ENCODE measurements around the gene KLHDC8A.
"Not testable (repeated sequence)": the region's sequence is repeated elsewhere in the genome, so short reads cannot be mapped to it uniquely, and the experiment has no call there.

Gene KLHDC8A

DNA sequence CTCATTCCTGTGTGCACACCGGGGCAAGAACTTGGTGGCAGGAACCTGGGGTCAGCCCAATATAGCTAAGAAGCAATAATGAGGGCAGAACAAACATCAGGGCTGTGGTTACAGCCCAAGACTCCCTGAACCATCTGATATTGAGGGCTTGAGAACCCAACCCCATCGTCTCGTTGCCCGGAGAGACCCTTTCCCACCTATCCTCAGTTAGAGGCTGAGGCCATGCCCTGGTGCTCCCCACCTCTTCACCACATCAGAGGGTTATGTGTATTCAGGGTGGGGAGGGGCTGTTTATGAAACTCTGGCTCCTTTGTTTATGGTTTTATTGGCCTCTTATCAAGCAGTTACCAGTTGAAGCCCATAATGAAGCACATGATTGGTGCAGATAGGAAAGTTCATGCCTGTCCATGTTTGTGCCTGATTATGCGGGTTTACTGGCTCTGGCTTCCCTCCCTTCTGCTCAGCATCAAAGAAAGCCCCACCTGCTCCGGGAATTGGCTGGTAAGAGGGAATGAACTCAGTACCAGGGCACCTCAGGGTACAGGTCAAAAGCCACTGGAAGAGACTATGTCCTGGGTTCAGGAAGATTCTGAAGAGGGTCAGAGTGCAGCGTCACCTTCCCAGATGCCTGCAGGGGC, 49.7 kb downstream of the KLHDC8A start:
- Mint-ChIP-seq H3K36me3 (peaks cover 17% of the 10 kb centered on the region), H3K27ac (peak overlapping the region; percentile 81), H3K27me3 (no peaks in the 10 kb centered on the region), H3K9me3 (ENCODE audit: low read depth) (no peaks in the 10 kb centered on the region), H3K4me3 (no peak overlapping the region), H3K4me1 (ENCODE audit: low read depth) (peaks cover 68% of the 10 kb centered on the region)

- no peaks in the 10 kb centered on the region for H3K9me3 Mint-ChIP-seq (ENCODE audit: low read depth)
- peak overlapping the region; percentile 85 for H3K27ac Mint-ChIP-seq
- H3K4me1 Mint-ChIP-seq (ENCODE audit: low read depth) = peaks cover 55% of the 10 kb centered on the region
- H3K36me3 Mint-ChIP-seq = peaks cover 15% of the 10 kb centered on the region
- H3K27me3 Mint-ChIP-seq = no peaks in the 10 kb centered on the region
- H3K4me3 Mint-ChIP-seq = no peak overlapping the region
Observed at GRCh38 chr1:205304695-205305070, 52.0 kb downstream of the KLHDC8A start.

- H3K4me3 Mint-ChIP-seq = no peak overlapping the region
Observed at GRCh38 chr1:205304046-205304694, 52.6 kb downstream of the KLHDC8A start.

GRCh38 chr1:205303247-205303888, 53.4 kb downstream of the KLHDC8A start:
- no peaks in the 10 kb centered on the region for H3K9me3 Mint-ChIP-seq (ENCODE audit: low read depth)
- H3K4me1 Mint-ChIP-seq (ENCODE audit: low read depth) = peaks cover 53% of the 10 kb centered on the region
- H3K4me3 Mint-ChIP-seq = no peak overlapping the region
- H3K27me3 Mint-ChIP-seq = no peaks in the 10 kb centered on the region
- H3K27ac Mint-ChIP-seq = no peak overlapping the region
- H3K36me3 Mint-ChIP-seq = peaks cover 15% of the 10 kb centered on the region

More at GRCh38 chr1:205304046-205304694, 52.6 kb downstream of the KLHDC8A start:
- H3K9me3 Mint-ChIP-seq (ENCODE audit: low read depth) = no peaks in the 10 kb centered on the region
- no peaks in the 10 kb centered on the region for H3K27me3 Mint-ChIP-seq
- H3K4me1 Mint-ChIP-seq (ENCODE audit: low read depth) = peaks cover 52% of the 10 kb centered on the region
- peak overlapping the region; percentile 85 for H3K27ac Mint-ChIP-seq
- peaks cover 15% of the 10 kb centered on the region for H3K36me3 Mint-ChIP-seq

DNA sequence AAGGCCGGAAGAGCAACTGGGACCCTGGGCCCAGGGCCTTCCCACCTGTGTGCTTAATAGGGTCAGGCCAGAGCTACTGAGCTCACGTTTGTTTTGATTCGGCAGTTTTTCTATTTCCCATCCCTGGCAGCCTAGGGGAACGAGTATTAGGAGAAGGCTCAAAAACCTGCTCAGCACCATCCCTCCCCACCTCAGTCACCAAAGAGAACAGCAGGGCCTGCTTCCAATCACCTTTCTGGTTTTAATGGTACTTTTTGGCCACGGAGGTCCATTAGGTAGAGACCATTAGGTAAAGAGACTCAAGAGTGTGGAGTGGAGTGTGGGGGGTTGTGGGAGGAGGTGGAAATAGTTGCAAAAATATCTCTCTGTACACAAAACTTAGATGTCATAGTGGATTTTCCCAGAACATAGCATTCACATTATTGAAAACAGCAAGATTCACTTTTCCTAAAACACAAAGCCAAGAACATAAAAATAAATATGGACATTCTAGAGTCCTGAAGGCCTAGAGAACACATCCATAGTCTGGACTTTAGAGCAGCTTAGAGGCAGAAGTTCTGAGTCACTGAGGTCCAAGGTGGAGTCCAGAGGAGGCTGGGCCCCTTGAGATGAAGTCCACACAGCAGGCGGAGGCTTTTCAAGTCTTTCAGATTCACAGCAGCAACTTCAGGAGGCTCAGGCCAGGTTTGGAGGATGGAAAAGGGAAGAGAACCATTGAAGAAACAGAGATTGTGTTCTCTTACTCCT, 54.7 kb downstream of the KLHDC8A start:
- Mint-ChIP-seq H3K36me3 (peaks cover 13% of the 10 kb centered on the region), H3K27ac (peak overlapping the region; percentile 84), H3K9me3 (ENCODE audit: low read depth) (no peaks in the 10 kb centered on the region), H3K4me3 (no peak overlapping the region), H3K27me3 (no peaks in the 10 kb centered on the region), H3K4me1 (ENCODE audit: low read depth) (peaks cover 55% of the 10 kb centered on the region)

DNA sequence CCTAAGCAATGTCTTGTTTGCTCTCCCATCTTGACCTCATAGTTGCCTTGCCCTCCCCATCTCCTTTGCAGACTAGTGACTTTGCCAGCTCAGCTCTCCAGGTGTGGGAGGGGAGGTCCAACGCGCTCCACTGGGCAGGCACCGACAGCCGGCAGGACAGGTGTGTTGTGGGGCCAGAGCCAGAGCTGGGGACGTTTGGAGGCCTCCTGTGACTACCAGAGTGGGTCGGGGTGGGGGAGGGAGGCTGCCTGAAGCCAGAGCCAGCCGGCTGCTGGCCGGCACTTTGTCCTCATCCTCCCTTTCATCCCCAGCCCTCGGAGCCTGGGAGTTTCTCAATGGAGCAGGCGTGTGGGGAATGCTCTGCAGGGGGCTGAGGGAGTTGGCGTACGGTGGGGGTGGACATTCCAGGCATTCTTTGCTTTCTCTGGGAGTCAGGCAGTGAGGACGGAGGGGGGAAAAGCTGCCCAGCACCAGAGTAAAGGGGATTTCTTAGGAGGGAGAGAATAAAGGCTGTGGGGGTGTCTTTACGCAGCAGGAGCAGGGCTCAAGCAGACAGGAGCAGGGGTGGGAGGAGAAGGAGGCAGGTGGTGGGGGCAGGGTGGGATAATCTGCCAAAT, 55.4 kb downstream of the KLHDC8A start:
- Mint-ChIP-seq H3K4me3 (no peak overlapping the region), H3K4me1 (ENCODE audit: low read depth) (peaks cover 55% of the 10 kb centered on the region), H3K27me3 (no peaks in the 10 kb centered on the region), H3K36me3 (peaks cover 13% of the 10 kb centered on the region), H3K9me3 (ENCODE audit: low read depth) (no peaks in the 10 kb centered on the region), H3K27ac (no peak overlapping the region)

- H3K4me1 Mint-ChIP-seq (ENCODE audit: low read depth) = peaks cover 57% of the 10 kb centered on the region
- H3K36me3 Mint-ChIP-seq = peaks cover 12% of the 10 kb centered on the region
- no peak overlapping the region for H3K4me3 Mint-ChIP-seq
- no peaks in the 10 kb centered on the region for H3K9me3 Mint-ChIP-seq (ENCODE audit: low read depth)
- H3K27ac Mint-ChIP-seq = no peak overlapping the region
- no peaks in the 10 kb centered on the region for H3K27me3 Mint-ChIP-seq
Observed at GRCh38 chr1:205300149-205300548, 56.6 kb downstream of the KLHDC8A start.

GRCh38 chr1:205298191-205298994, 58.3 kb downstream of the KLHDC8A start:
- Mint-ChIP-seq H3K4me1 (ENCODE audit: low read depth) (peaks cover 64% of the 10 kb centered on the region), H3K36me3 (peaks cover 6% of the 10 kb centered on the region), H3K27me3 (no peaks in the 10 kb centered on the region), H3K27ac (no peak overlapping the region), H3K4me3 (no peak overlapping the region), H3K9me3 (ENCODE audit: low read depth) (no peaks in the 10 kb centered on the region)

GRCh38 chr1:205297546-205298177, 59.1 kb downstream of the KLHDC8A start:
- H3K36me3 Mint-ChIP-seq; H3K4me3 Mint-ChIP-seq; H3K27me3 Mint-ChIP-seq; H3K9me3 Mint-ChIP-seq (ENCODE audit: low read depth): not testable (repeated sequence)
- Mint-ChIP-seq H3K27ac (peak overlapping the region; percentile 54), H3K4me1 (ENCODE audit: low read depth) (peaks cover 66% of the 10 kb centered on the region)

DNA sequence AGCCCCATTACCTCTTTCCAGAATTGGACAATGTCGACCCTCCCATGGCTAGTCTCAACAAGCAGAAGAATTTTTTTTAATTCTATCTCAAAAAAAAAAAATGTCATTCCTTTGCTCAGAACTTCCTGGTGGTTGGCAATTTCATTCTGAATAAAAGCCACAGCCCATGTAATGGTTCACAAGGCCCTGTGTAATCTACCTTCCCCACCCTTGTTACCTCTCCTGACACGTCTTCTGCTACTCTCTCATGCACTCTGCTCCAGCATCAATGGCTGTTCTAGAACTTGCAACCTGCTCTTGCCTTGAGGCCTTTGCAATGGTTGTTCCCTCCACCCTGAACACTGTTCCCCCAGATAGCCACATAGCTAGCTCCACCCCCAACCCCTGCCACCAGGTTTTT, 60.6 kb downstream of the KLHDC8A start:
- Mint-ChIP-seq H3K27me3 (no peaks in the 10 kb centered on the region), H3K27ac (no peak overlapping the region), H3K4me1 (ENCODE audit: low read depth) (peaks cover 72% of the 10 kb centered on the region), H3K9me3 (ENCODE audit: low read depth) (no peaks in the 10 kb centered on the region), H3K36me3 (peaks cover 2% of the 10 kb centered on the region), H3K4me3 (no peak overlapping the region)

GRCh38 chr1:205294934-205295333, 61.8 kb downstream of the KLHDC8A start:
- Mint-ChIP-seq H3K27me3 (no peaks in the 10 kb centered on the region), H3K4me3 (no peak overlapping the region), H3K4me1 (ENCODE audit: low read depth) (peaks cover 69% of the 10 kb centered on the region), H3K36me3 (no peaks in the 10 kb centered on the region), H3K27ac (no peak overlapping the region), H3K9me3 (ENCODE audit: low read depth) (no peaks in the 10 kb centered on the region)

DNA sequence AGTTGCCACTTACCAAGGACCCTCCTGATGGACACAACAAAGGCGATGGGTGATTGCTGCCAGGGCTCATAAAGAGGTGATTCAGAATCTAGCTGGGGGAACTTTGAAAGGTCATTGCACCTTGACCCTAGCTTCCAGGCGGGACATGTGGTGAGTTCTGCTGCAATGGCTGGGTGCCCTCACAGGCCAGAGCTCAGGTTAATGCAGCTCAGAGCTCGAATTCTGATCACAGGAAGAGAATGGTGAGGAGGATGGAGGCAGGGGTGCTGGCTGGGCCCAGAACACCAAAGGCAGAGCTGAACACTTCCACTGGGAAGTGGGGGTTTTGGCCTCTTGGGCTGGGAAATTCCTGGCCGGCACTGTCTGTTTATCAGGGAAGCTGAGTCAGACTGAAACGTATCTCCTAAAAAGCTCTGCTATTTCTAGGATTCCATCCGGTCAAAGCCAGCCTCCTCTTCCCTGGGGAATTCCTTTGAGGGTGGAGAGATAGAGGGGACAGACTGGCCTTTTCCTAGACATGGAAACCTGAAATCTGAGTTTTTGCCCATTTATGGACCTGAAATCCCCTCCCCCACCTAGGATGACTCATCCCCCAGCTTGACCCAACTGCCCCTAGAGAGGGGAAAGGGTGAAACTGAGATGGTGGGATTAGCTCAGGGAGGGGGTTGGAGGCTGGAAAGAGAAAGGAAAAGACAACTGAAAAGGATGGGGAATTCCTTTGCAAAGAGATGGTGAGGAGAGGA, 62.4 kb downstream of the KLHDC8A start:
- no peak overlapping the region for H3K27ac Mint-ChIP-seq
- H3K4me1 Mint-ChIP-seq (ENCODE audit: low read depth) = peaks cover 71% of the 10 kb centered on the region
- no peak overlapping the region for H3K4me3 Mint-ChIP-seq
- no peaks in the 10 kb centered on the region for H3K27me3 Mint-ChIP-seq
- no peaks in the 10 kb centered on the region for H3K36me3 Mint-ChIP-seq
- no peaks in the 10 kb centered on the region for H3K9me3 Mint-ChIP-seq (ENCODE audit: low read depth)

DNA sequence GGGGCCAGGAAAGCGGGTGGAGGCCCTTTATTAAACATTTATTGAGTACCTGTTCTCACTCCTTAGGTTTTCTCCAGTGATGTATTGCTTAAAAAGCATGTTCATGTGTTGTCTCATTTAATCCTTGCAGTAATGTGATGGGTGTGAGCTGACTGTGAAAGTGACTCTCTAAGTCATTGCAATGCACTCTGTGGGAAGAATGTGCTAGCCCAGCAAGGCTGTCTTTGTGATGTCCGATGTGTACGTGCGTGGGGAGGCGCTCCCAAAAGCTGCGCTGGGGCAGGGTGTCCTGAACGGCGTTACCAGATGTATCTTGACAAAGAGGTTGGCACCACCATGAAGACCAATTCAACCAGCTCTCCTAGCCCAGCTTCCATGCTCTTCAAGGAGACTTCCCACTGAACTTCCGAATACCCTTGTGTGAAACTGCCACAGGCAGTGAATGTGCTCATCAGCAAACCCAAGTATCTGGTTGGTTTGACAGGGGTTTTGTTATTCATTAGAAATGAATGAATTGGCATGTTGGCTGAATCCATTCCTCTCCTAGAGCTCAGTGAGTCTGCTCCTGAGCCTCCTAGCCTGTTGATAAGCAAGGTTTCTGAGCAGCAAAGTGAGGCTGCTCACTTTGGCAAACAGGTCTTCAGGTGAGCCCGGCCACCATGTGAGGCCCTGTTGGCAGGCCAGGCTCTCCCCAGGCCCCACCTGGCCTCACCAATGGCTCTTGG, 63.2 kb downstream of the KLHDC8A start:
- peaks cover 69% of the 10 kb centered on the region for H3K4me1 Mint-ChIP-seq (ENCODE audit: low read depth)
- no peaks in the 10 kb centered on the region for H3K36me3 Mint-ChIP-seq
- H3K27me3 Mint-ChIP-seq = no peaks in the 10 kb centered on the region
- no peaks in the 10 kb centered on the region for H3K9me3 Mint-ChIP-seq (ENCODE audit: low read depth)
- no peak overlapping the region for H3K4me3 Mint-ChIP-seq
- no peak overlapping the region for H3K27ac Mint-ChIP-seq
